ENCODE measurements around the gene ABO. TPM values are rescaled to one million over a fixed set of nuclear protein-coding genes. Genes with fewer than 3 reads are reported as not detected.

Gene ABO
- total RNA-seq, 6 donors from 2014 or later, result 7.6 to 84.9 (median 35.4) TPM

GRCh38 chr9:133262226-133262625 is 12.8 kb downstream of the ABO start:
- Histone ChIP-seq H3K9me3 (no peaks in the 10 kb centered on the region), H3K4me1 (peaks cover 0 to 10% (median 3%) of the 10 kb centered on the region in 4 donors), H3K27ac (no peak overlapping the region), H3K36me3 (no peaks in the 10 kb centered on the region), H3K4me3 (no peak overlapping the region), H3K27me3 (no peaks in the 10 kb centered on the region)
- DNase-seq (no peak), ATAC-seq (ENCODE audit: low FRiP score in 2 of 2) (no peak)
- TF ChIP-seq, protein P1, sequence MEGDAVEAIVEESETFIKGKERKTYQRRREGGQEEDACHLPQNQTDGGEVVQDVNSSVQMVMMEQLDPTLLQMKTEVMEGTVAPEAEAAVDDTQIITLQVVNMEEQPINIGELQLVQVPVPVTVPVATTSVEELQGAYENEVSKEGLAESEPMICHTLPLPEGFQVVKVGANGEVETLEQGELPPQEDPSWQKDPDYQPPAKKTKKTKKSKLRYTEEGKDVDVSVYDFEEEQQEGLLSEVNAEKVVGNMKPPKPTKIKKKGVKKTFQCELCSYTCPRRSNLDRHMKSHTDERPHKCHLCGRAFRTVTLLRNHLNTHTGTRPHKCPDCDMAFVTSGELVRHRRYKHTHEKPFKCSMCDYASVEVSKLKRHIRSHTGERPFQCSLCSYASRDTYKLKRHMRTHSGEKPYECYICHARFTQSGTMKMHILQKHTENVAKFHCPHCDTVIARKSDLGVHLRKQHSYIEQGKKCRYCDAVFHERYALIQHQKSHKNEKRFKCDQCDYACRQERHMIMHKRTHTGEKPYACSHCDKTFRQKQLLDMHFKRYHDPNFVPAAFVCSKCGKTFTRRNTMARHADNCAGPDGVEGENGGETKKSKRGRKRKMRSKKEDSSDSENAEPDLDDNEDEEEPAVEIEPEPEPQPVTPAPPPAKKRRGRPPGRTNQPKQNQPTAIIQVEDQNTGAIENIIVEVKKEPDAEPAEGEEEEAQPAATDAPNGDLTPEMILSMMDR (IDR thresholded peaks at IDR 0.05), result no peak
- no peak for TF ChIP-seq POLR2A (IDR thresholded peaks at IDR 0.05)
- 89 to 93% methylated on average over 5 to 11 of the region's 11 CpGs for WGBS, 2 donors

GRCh38 chr9:133261753-133262120 is 13.3 kb downstream of the ABO start:
- no peak for ATAC-seq (ENCODE audit: low FRiP score in 2 of 2)
- no peaks in the 10 kb centered on the region for H3K36me3 ChIP-seq

DNA sequence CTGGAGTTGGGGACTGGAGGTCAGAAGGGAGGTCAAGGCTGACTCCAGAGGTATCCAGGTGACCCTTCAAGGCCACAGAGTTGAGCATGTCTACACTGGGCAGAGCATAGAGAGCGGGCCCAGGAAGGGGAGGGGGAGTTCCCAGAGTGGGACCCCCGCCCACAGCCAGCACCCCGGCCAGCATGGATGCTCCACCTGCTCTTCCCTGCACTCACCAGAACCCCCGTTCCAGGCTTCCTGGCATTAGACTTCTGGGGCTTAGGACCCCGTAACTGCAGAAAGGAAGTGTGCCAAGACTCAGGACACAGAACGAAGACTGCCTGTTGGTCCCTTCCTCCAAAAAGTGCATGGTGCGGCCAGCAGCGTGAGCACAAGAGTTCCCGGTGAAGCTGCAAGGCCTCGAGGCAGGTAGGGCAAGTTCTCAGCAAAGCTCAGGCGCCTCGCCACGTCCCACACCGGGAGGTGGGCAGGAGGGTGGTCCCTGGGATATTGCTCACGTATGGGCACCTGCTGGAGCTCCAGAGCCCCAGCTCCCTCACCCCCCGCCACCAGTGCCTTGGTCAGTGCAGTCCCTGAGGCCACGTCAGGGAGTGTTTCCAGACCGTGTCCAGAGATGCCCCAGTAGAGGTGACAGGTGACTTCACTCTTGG is 13.8 kb downstream of the ABO start:
- H3K4me3 ChIP-seq, result no peak overlapping the region
- H3K27ac ChIP-seq, result no peak overlapping the region
- TF ChIP-seq, protein P1 (IDR thresholded peaks at IDR 0.05), result no peak
- TF ChIP-seq POLR2A (IDR thresholded peaks at IDR 0.05) (no peak), POLR2AphosphoS5 (IDR thresholded peaks at IDR 0.05) (no peak), EP300 (IDR thresholded peaks at IDR 0.05) (no peak)
- H3K27me3 ChIP-seq, result no peaks in the 10 kb centered on the region
- ATAC-seq (ENCODE audit: low FRiP score in 2 of 2) (no peak), DNase-seq (peak in 1 of 2 donors; percentile 48)
- 85 to 88% methylated on average over 10 to 16 of the region's 18 CpGs for WGBS, 2 donors
- no peaks in the 10 kb centered on the region for H3K9me3 ChIP-seq
- H3K36me3 ChIP-seq, result no peaks in the 10 kb centered on the region
- peaks cover 0 to 20% (median 8%) of the 10 kb centered on the region in 4 donors for H3K4me1 ChIP-seq

More at GRCh38 chr9:133261753-133262120, 13.3 kb downstream of the ABO start:
- no peak for TF ChIP-seq POLR2A (IDR thresholded peaks at IDR 0.05)
- TF ChIP-seq EP300 (IDR thresholded peaks at IDR 0.05), result no peak
- no peak for TF ChIP-seq POLR2AphosphoS5 (IDR thresholded peaks at IDR 0.05)
- TF ChIP-seq, protein P1 (IDR thresholded peaks at IDR 0.05), result no peak
- Histone ChIP-seq H3K9me3 (no peaks in the 10 kb centered on the region), H3K4me3 (no peak overlapping the region), H3K27ac (no peak overlapping the region), H3K27me3 (no peaks in the 10 kb centered on the region), H3K4me1 (peaks cover 0 to 15% (median 5%) of the 10 kb centered on the region in 4 donors)
- no peak for DNase-seq
- 87 to 92% methylated on average over 4 to 5 of the region's 5 CpGs for WGBS, 2 donors

DNA sequence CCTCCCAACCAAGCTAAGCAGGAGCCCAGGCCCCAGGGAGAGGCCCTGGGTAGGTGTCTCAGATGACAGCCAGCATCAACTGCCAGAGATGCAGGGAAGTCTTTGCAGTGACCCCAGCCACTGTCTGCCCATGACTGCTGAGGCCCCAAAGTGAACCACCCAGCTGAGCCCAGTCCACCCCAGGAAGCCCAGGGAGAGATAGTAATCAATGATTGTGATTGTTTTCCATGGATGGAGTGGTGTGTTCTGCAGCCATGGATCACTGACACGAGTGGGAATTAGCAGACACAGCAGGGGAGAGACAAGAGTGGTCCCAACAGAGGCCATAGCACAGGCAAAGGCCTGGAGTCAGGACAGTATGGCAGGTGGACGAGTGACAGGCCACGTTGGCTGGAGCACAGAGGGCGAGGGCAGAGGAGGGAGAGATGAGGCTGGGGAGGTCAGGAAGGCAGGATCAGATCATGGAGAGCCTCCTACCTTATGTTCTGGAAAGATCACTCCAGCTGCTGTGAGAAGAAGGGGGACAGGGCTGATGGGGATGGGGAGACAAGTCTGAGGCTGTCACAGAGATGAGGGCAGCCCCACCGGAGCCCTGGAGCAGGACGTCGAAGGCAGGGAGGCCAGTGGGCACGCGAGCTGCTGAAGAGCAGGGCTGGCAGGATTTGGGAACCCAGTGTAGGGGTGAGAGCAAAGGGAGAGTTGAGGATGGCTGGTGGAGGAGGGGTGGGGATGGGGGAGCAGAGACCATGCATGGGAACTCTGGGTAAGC is 14.5 kb downstream of the ABO start:
- Histone ChIP-seq H3K36me3 (no peaks in the 10 kb centered on the region), H3K27me3 (no peaks in the 10 kb centered on the region), H3K27ac (no peak overlapping the region), H3K4me3 (no peak overlapping the region), H3K9me3 (no peaks in the 10 kb centered on the region), H3K4me1 (peaks cover 0 to 23% (median 9%) of the 10 kb centered on the region in 4 donors)
- WGBS, 2 donors, result 87 to 90% methylated on average over 7 to 9 of the region's 9 CpGs
- TF ChIP-seq POLR2AphosphoS5 (IDR thresholded peaks at IDR 0.05) (no peak), POLR2A (IDR thresholded peaks at IDR 0.05) (no peak), EP300 (IDR thresholded peaks at IDR 0.05) (no peak)
- TF ChIP-seq, protein P1 (IDR thresholded peaks at IDR 0.05), result no peak
- ATAC-seq (ENCODE audit: low FRiP score in 2 of 2) (no peak), DNase-seq (peak in 1 of 2 donors; percentile 44)
